ENCODE results near the gene DYTN.
"Not testable (repeated sequence)": the region's sequence is repeated elsewhere in the genome, so short reads cannot be mapped to it uniquely, and the experiment has no call there.

Gene DYTN, protein sequence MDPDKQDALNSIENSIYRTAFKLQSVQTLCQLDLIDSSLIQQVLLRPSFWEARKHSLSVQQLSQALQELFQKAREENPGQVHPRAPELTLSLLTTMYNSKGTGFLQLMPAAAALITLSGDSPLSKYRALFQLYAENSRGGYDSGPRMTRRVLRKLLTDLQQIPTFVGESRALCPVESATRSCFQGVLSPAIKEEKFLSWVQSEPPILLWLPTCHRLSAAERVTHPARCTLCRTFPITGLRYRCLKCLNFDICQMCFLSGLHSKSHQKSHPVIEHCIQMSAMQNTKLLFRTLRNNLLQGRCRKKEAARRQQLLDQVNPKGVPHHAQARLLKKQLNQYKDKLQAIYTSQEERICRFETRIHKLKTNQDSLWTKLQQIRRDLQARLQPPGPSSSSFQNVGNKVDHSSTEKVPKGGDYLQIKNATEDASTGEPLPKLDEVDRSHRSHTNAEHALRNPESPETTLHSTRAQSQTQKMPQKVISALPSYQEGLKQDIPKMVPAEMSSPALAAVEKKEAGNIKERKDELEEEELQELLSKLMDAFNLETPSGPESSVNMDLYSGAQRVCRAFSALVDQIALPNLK

GRCh38 chr2:206718296-206718695 is at the start of gene DYTN:
DYTN (minus strand) TSS chr2:206718396; CDS start chr2:206718279, 117 bp downstream.
- no peak for DNase-seq

GRCh38 chr2:206766057-206766930 is 48.1 kb upstream of the DYTN start:
- DNase-seq = no peak

DNA sequence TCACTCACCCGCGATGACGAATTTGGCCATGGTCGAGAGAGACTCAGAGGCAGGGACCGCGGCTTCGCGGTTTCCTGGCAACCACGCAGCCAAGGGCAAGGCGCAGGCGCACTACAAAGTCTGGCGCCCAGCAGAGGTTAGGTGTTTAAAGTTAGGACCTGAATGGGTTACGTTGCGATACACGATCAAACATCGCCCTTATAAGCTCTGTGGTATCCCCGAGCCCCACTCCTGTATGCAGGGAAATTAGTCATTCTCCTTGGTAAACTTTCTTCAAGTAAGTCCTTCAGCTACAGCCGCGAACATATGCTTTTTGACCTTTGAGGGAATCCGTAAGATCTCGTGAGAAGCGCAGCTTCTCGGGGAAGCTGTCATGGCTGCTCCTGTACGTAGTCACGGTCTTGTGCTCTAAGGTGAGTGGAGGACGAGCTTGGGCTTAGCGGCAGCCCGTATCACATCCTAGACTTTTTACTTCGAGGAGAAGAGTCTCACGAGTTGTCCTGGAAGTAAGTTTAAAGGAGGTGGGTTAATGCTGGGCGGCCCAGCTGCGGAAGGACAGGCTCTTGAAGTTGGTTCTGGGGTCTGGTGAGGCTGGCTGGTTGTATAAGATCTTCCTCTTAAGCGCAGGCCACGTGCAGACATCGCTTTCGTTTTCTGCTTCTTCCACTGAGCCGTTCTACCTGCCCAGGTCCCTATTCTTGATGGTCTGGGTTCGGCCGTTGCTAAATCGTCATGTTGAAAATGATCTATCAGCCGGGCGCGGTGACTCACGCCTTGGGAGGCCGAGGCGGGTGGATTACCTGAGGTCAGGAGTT is 47.3 kb upstream of the DYTN start, which contains the start of the genes FASTKD2 and MDH1B:
Gene FASTKD2, plus strand, starts transcription at position 365 of the 815 bp plus-strand sequence. CDS start 1,088 bp downstream, outside the sequence.
Gene MDH1B, minus strand, starts transcription at position 87 of the 815 bp plus-strand sequence. Its CDS starts 57 bp downstream, at position 30.
- DNase-seq = peak; percentile 37 to 78

DNA sequence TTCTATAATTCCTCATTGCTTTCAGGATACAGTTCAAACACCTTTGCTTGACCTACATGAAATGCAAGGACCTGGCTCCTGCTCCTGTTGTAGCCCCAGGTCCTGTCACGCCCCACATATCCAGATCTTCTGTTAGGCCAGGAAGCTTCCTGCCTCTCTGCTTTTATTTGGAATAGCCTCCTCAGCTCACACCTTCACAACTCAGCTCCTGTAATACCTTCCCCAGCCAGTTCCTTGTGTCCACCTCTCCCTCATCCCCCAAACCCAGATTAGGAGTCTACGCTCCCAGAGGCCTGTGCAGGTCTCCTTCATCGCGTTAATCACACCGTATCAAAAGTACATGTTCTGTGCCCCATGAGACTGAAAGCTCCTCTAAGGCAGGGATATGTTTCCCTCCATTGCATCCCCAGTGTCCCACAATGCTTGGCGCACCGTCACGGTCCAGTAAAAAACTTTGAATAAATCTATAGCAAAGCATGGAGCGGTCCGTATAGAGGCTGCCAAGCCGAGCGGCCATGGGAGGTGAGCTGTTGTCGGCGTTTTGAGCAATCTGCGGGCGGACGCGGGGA is 46.6 kb upstream of the DYTN start:
- no peak for DNase-seq

DNA sequence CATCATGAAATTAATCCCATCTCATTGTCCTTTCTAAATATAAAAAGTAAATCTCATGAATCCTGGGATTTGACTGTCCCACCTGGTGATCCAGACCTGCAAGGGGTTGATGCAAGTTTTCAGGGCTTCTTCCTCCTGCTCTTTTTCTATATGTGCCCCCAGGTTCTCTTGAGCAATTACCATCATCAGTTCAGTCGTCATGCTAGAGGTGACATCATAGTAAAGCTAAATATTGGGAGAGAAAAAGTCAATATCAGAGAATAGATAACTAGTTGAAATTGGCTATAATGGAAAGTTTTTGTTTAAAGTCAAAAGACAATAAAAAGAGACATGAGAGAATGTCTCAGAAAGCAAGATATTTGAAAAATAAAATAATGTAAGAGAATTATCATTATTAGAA is 38.6 kb upstream of the DYTN start:
- no peak for DNase-seq

GRCh38 chr2:206740800-206741199 is 22.6 kb upstream of the DYTN start:
- DNase-seq = no peak

DNA sequence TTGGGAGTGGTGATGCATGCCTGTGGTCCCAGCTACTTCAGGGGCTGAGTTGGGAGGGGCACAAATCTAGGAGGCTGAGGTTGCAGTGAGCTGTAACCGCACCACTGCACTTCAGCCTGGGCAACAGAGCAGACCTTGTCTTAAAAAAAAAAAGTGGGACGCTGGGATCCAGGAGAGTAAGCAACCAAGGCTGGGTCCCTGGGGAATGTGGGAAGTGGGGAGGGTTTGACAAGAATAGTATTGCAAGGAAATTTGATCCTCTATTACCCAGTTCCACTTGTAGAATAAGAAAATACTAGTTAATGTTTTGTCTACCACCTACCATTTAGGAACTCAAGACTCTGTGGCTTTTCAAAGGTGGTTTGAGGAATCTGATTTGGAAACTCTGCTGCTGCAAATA is 21.1 kb upstream of the DYTN start:
- DNase-seq = no peak

DNA sequence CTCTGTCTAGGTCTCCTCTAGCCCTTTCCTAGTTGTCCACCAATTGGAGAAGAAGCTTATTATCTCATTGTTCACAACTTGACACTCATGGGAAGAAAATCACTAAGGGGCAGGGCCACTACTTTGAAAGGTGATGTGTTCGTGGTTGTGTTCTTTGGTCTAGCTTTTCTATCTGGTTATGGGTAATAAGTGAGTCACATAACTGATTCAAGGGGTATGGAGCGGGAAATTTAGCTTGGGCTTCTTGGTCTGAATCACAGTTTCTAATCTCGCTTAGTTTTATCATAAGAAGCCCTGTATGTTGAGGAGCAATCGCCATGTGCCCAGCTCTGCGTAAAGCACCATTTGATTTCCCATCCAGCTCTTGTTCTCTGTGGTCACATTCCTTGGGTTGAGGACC is 18.7 kb upstream of the DYTN start:
- no peak for DNase-seq

DNA sequence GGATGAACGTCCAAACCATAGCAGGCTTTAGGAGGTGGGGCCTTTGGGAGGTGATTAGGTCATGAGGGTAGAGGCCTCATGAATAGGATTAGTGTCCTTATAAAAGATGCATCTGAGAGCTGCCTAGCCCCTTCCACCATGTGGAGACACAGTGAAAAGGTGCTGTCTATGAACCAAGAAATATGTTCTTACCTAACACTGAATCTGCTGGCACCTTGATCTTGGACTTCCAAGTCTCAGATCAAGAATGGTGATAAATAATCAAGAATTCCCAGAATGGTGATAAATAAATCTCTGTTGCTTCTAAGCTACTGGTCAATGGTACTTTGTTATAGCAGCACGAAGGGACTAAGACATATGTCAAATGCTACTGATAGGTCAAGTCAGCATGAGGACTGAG is 15.1 kb upstream of the DYTN start:
- no peak for DNase-seq

- DNase-seq = no peak
Observed at GRCh38 chr2:206728277-206729199, 10.3 kb upstream of the DYTN start.

- no peak for DNase-seq
Observed at GRCh38 chr2:206727287-206727686, 9.1 kb upstream of the DYTN start.

DNA sequence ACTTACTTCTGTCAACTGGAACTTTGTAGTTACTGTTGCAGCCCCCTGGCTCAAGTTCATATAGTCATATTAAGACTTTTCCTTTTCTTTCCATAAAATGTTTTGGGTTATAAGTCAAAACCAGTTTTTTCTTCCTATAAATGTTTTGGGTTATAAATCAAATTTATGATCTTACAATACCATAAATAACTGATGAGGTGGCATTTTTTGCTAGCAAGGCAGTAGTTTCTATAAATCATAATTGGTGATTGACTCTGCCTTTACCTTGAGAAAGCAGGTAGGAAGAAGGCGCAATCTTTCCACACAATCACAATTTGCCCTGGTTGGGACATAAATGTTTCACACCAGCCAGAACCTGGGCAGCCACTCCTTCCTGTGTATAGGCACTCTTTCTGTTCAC is 5.1 kb upstream of the DYTN start:
- no peak for DNase-seq

- no peak for DNase-seq
Observed at GRCh38 chr2:206721256-206721920, 3.2 kb upstream of the DYTN start.

DNA sequence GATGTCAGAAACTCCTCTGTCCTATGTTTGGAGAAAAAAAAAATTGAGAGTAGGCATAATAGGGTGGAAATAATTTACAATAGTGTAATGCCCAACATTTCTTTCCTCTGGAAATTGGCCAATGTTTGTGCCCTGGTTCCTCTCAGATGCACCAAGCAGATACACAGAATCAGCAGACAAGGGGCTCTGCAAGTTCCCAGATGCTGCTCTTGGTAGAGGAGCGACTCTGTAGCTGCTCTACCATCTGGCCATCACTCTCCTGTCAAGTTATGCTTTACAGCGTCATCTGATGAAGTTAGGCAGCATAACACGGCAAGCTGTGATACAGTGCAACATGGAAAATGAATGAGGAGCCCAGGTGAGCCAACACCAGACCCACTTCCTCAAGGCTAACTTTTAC is 1.6 kb downstream of the DYTN start:
- DNase-seq = no peak

DNA sequence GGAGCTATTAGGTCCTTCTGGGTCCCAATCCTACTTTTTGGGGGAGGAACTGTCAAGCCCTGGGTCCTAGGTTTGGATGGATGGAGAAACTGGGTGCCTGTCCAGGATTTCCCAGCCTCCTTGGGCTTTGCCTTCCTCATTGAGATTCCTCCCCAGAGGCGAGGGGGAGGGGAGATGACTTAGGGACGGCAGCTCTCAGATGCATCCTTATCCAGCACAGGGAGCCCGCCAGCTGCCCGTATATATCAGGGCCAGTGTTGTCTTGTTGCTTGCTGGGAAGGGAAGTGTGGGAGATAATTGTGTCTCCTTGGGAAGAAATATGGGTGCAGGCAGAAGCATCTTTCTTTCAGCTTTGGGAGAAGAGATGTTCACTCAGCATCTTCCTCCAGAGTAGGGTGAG is 3.0 kb downstream of the DYTN start:
- DNase-seq = not testable (repeated sequence)

GRCh38 chr2:206713746-206714145 is 4.5 kb downstream of the DYTN start:
- DNase-seq = no peak

DNA sequence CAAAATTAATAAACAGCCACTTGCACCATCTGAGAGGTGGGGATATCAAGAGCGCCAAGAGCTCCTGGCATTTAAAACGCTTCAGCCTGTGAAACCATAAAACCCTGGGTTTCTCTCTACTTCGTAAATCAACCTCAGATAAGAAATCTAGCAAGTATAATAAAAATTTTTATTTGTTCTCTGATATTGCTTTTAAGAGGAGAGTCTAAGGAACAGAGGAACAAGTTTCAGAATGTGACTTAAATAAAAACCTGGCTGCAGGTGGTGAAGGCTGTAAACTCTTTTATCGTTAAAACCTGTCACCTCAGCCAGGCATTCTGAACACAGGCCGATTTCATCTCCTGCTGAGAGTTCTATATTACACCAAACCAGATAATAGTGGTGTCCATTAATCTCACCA is 9.9 kb downstream of the DYTN start:
- no peak for DNase-seq

GRCh38 chr2:206707164-206707701 is 11.0 kb downstream of the DYTN start:
- no peak for DNase-seq

GRCh38 chr2:206701952-206702605 is 16.1 kb downstream of the DYTN start:
- no peak for DNase-seq

DNA sequence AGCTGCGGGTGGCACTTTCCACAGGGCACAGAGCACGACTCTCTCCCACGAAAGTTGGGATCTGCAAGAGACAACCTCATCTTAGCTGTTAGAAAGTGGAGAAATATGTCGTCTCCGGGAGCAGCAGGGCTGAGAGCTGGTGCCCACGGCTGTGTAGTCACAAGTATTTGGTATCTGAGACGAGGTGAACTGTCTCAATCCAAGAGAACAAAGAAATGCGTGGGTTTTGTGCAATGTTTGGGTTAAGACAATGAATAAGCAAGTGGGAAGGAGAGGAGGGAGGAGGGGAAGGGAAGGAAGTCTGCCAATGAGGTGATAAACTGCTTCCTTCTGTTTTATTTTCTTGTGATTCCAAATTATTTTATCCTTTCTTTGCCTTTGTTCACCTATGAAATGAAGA is 18.0 kb downstream of the DYTN start:
- DNase-seq = no peak
